Esophagus muscularis mucosa (tissue), 4 donors: ENCODE results near the gene DHRS3. TPM values are rescaled to one million over a fixed set of nuclear protein-coding genes. Genes with fewer than 3 reads are reported as not detected.

Experiments
- DNase-seq: peaks from one replicate; pipeline ENCODE4 v3.0.0-alpha.2; 2017; ENCODE audit errors: extremely low spot score
- H3K27ac ChIP-seq, 4 donors: fragments of 200-600 bp; sonication (generic); replicated peaks in 1 of 4; 1 replicate in 3 of 4; 2 replicates in 1 of 4; pipeline ENCODE4 v1.5.1; 2016 to 2019; ENCODE audit warnings: mild to moderate bottlenecking in 1 of 4
- H3K27me3 ChIP-seq, 4 donors: fragments of 200-600 bp; sonication (generic); one replicate each; pipeline versions ENCODE4 v1.5.1 to v1.6.0; 2016 to 2019
- H3K36me3 ChIP-seq, 4 donors: fragments of 200-600 bp; sonication (generic); one replicate each; pipeline ENCODE4 v1.5.1; 2016 to 2019
- H3K4me1 ChIP-seq, 4 donors: fragments of 200-600 bp; sonication (generic); one replicate each; pipeline ENCODE4 v1.5.1; 2016 to 2019
- H3K4me3 ChIP-seq, 4 donors: fragments of 200-600 bp; sonication (generic); 1 replicate in 2 of 4; 2 replicates in 2 of 4; pipeline ENCODE4 v1.5.1; 2016 to 2019; ENCODE audit warnings: mild to moderate bottlenecking in 4 of 4, moderate library complexity in 1 of 4
- H3K9me3 ChIP-seq, 4 donors: fragments of 200-600 bp; sonication (generic); 1 replicate in 3 of 4; 2 replicates in 1 of 4; pipeline ENCODE4 v1.5.1; 2016 to 2019
- CTCF ChIP-seq, 3 experiments: fragments of 200-600 bp in 2 of 3; fragments of 450-650 bp in 1 of 3; sonication (generic) in 2 of 3; IDR thresholded peaks; one replicate each; pipeline ENCODE4 v1.5.1; 2017 to 2019; ENCODE audit warnings: antibody characterized with exemption in 3 of 3, mild to moderate bottlenecking in 2 of 3, moderate library complexity in 1 of 3
- EP300 ChIP-seq: sonication (generic); formaldehyde crosslinking; IDR thresholded peaks from one replicate; pipeline ENCODE4 v1.6.1; 2017; ENCODE audit warnings: antibody characterized with exemption
- POLR2A ChIP-seq: fragments of 450-650 bp; IDR thresholded peaks from one replicate; pipeline ENCODE4 v1.6.1; 2017; ENCODE audit warnings: antibody characterized with exemption, moderate library complexity, mild to moderate bottlenecking, low read depth
- POLR2AphosphoS5 ChIP-seq, 2 donors: sonication (generic); formaldehyde crosslinking; IDR thresholded peaks; one replicate each; pipeline ENCODE4 v1.6.1; 2017; ENCODE audit warnings: antibody characterized with exemption in 2 of 2
- WGBS: methylation state at CpG from one replicate; pipeline ENCODE4 v1.1.5; 2018; 5-methylcytosine and 5-hydroxymethylcytosine counted together
- intact Hi-C: fragments of 100-400 bp; cut with DNase I; formaldehyde crosslinking; loops from one replicate; pipeline ENCODE4 v1.15.1; 2023
- total RNA-seq, 4 donors: library from RNA; depleted of rRNA; stranded (reverse); fragments of >200 nt; gene quantifications; one replicate each; pipeline versions ENCODE4 v1.1.0 to v1.2.1, GENCODE V29; 2016

The DHRS3 gene
- total RNA-seq, 4 donors from 2014 or later: 130 to 237 (median 200) TPM

DNA sequence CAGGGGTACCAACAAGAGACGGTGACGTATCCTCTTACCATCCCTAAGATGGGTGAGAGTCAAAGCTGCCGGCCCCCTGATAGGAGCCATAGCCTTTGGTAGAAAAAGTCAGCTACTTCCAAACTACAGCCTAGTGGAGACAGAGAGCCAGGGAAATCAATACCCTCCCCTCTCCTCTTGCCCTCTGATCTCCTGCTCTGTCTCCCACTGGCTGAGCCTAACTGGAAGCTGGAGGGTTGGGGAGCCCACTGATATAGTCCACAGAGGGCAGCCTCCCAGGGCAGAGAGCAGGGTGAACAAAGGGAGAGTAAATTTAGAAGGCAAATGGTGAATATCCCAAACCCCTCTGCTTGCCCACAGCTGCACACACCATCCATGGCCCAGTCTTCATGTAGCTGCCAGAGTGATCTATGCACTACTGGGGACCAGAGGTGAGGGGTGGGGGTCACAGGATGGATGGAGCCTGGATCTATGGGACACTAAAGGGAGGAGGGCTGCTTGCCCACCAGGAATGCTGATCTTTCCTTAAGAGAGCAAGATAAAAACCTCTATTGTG, 80.0 kb downstream of the DHRS3 start:
- H3K4me1 ChIP-seq: peaks cover 20 to 39% (median 37%) of the 10 kb centered on the region in 4 donors
- intact Hi-C loops: no loop called here
- 93% methylated on average over 3 of the region's 3 CpGs for WGBS
- H3K27me3 ChIP-seq: no peaks in the 10 kb centered on the region
- no peaks in the 10 kb centered on the region for H3K36me3 ChIP-seq
- no peak for DNase-seq
- H3K4me3 ChIP-seq: no peak overlapping the region
- peak overlapping the region in 1 of 4 donors; percentile 84 for H3K27ac ChIP-seq
- peaks cover 0 to 9% (median 3%) of the 10 kb centered on the region in 4 donors for H3K9me3 ChIP-seq
- TF ChIP-seq CTCF (IDR thresholded peaks at IDR 0.05) (no peak), POLR2AphosphoS5 (IDR thresholded peaks at IDR 0.05) (no peak), EP300 (no peak), POLR2A (no peak)

GRCh38 chr1:12537294-12537693, 80.7 kb downstream of the DHRS3 start:
- WGBS: 94% methylated on average over 4 of the region's 4 CpGs
- TF ChIP-seq POLR2AphosphoS5 (IDR thresholded peaks at IDR 0.05): no peak
- TF ChIP-seq POLR2A: no peak
- no peak for TF ChIP-seq CTCF (IDR thresholded peaks at IDR 0.05)
- TF ChIP-seq EP300: no peak
- intact Hi-C loops: no loop called here

DNA sequence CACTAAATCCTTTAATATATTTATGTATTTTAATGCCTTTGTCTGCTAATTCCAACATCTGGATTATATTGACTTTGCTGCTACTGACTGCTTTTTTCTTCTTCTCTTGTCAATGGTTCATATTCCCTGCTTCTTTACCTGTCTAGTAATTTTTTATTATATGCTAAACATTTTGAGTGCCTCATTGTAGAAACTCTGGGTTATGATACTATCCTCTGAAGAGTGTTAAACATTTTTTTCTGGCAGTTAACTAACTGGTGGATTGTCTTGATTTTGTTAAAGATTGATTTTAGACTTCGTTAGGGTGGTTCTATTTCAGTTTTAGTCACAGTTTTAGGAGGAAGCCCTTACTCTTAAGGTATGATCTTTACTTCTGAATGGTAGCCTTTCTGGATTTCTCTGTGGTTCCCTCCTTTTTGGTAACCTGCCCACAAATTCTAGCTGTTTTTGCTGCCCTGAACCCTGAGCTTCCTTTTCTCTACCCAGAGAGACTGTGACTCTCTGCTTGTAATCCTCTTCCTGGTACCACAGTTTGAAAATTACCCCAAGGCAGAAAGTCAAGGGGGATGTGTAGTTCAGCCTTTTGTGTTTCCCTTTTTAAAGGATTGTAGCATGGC, 81.9 kb downstream of the DHRS3 start:
- TF ChIP-seq CTCF (IDR thresholded peaks at IDR 0.05) (no peak), EP300 (no peak), POLR2A (no peak), POLR2AphosphoS5 (IDR thresholded peaks at IDR 0.05) (no peak)
- H3K4me1 ChIP-seq: peaks cover 12 to 24% (median 21%) of the 10 kb centered on the region in 4 donors
- DNase-seq: no peak
- H3K27ac ChIP-seq: no peak overlapping the region
- H3K27me3 ChIP-seq: no peaks in the 10 kb centered on the region
- WGBS: 100% methylated on average over 1 of the region's 1 CpG
- intact Hi-C loops: no loop called here
- no peak overlapping the region for H3K4me3 ChIP-seq
- H3K36me3 ChIP-seq: no peaks in the 10 kb centered on the region
- peaks cover 0 to 9% (median 3%) of the 10 kb centered on the region in 4 donors for H3K9me3 ChIP-seq

More at GRCh38 chr1:12537294-12537693, 80.7 kb downstream of the DHRS3 start:
- peaks cover 0 to 9% (median 3%) of the 10 kb centered on the region in 4 donors for H3K9me3 ChIP-seq
- no peak overlapping the region for H3K27ac ChIP-seq
- peaks cover 20 to 35% (median 33%) of the 10 kb centered on the region in 4 donors for H3K4me1 ChIP-seq
- no peaks in the 10 kb centered on the region for H3K27me3 ChIP-seq
- no peaks in the 10 kb centered on the region for H3K36me3 ChIP-seq
- no peak for DNase-seq
- H3K4me3 ChIP-seq: no peak overlapping the region

- no peak overlapping the region for H3K27ac ChIP-seq
- H3K9me3 ChIP-seq: peaks cover 0 to 9% (median 3%) of the 10 kb centered on the region in 4 donors
- 95% methylated on average over 19 of the region's 19 CpGs for WGBS
- no peak for DNase-seq
- intact Hi-C loops: no loop called here
- H3K4me1 ChIP-seq: peaks cover 0 to 11% (median 7%) of the 10 kb centered on the region in 4 donors
- H3K27me3 ChIP-seq: no peaks in the 10 kb centered on the region
- no peak for TF ChIP-seq EP300
- no peak for TF ChIP-seq CTCF (IDR thresholded peaks at IDR 0.05)
- TF ChIP-seq POLR2AphosphoS5 (IDR thresholded peaks at IDR 0.05): no peak
- TF ChIP-seq POLR2A: no peak
- no peak overlapping the region for H3K4me3 ChIP-seq
- H3K36me3 ChIP-seq: no peaks in the 10 kb centered on the region
Observed at GRCh38 chr1:12532405-12533315, 85.3 kb downstream of the DHRS3 start.
